Brain microvascular endothelial cell (primary cell): ENCODE results near the gene CAMTA1.

Experiments used
- DNase-seq: peaks from one replicate; pipeline ENCODE4 v3.0.0-alpha.2; 2020
- H3K27ac ChIP-seq: fragments of 250-450 bp; sonication (Bioruptor Pico); 2 replicates; pipeline ENCODE4 v1.5.1; 2020; ENCODE audit warnings: mild to moderate bottlenecking, moderate library complexity
- H3K27me3 ChIP-seq: fragments of 250-450 bp; sonication (Bioruptor Pico); replicated peaks from 2 replicates; pipeline ENCODE4 v1.5.1; 2020; ENCODE audit warnings: mild to moderate bottlenecking
- H3K36me3 ChIP-seq: fragments of 250-450 bp; sonication (Bioruptor Pico); replicated peaks from 2 replicates; pipeline ENCODE4 v1.5.1; 2020; ENCODE audit warnings: mild to moderate bottlenecking
- H3K4me3 ChIP-seq: 2 replicates; pipeline ENCODE4 v1.5.1; 2011; ENCODE audit warnings: low read depth, mild to moderate bottlenecking, control low read depth, low read length, moderate library complexity
- in situ Hi-C: cut with HindIII; loops from 2 replicates; pipeline ENCODE4 v1.10.0; 2017; ENCODE audit warnings: low sequenced_read_pairs, low pct_ligation_motif_present
- TF ChIP-seq, protein P1 (sequence below): IDR thresholded peaks from 2 replicates; pipeline ENCODE4 v1.5.1; 2011; ENCODE audit warnings: low read depth, mild to moderate bottlenecking, moderate library complexity, low read length, control low read depth, inconsistent platforms; ENCODE audit errors: missing control alignments

The CAMTA1 gene

DNA sequence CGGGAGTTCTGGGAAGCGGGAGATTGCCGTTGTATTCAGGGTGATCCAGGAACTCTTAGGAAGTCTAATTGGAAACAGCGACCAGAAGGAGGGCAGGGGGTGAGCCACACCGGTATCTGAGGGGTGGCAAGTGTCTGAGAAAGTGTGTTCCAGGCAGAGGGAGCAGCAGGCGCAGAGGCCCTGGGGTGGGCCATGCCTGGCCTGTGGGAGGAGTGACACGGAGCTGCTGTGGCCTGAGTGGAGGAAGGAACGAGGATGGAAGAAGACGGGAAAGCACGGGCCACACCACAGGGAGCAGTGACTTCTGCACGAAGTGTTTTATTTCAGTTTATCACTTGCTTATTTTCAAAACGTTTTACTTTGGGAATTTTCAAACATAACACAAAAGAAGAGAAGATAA, 1010.2 kb downstream of the CAMTA1 start:
- in situ Hi-C loops, result no loop called here
- TF ChIP-seq, protein P1, sequence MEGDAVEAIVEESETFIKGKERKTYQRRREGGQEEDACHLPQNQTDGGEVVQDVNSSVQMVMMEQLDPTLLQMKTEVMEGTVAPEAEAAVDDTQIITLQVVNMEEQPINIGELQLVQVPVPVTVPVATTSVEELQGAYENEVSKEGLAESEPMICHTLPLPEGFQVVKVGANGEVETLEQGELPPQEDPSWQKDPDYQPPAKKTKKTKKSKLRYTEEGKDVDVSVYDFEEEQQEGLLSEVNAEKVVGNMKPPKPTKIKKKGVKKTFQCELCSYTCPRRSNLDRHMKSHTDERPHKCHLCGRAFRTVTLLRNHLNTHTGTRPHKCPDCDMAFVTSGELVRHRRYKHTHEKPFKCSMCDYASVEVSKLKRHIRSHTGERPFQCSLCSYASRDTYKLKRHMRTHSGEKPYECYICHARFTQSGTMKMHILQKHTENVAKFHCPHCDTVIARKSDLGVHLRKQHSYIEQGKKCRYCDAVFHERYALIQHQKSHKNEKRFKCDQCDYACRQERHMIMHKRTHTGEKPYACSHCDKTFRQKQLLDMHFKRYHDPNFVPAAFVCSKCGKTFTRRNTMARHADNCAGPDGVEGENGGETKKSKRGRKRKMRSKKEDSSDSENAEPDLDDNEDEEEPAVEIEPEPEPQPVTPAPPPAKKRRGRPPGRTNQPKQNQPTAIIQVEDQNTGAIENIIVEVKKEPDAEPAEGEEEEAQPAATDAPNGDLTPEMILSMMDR, result no peak
- H3K36me3 ChIP-seq, result no peaks in the 10 kb centered on the region
- H3K4me3 ChIP-seq, result no peak overlapping the region
- no peak overlapping the region for H3K27ac ChIP-seq
- no peak for DNase-seq
- no peaks in the 10 kb centered on the region for H3K27me3 ChIP-seq

DNA sequence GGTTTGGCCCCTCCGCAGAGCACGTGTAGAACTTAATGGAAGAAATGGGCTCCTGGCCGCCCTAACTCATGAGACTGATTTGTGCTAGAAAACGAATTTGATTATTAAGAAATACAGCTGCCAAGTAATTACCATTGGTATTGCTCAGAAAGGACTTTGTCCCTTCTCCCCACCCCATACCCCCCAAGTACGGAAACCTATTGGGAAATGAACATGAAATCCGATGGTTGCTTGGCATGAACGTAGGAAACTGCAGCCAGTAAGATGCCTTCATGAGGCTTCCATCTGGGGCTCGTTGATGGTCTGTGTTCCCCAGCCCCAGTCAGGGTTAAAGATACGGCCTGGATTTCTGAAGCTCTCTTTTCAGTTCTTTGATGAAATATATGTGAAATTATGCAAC, 1020.2 kb downstream of the CAMTA1 start:
- Histone ChIP-seq H3K27me3 (no peaks in the 10 kb centered on the region), H3K27ac (no peak overlapping the region), H3K4me3 (no peak overlapping the region), H3K36me3 (no peaks in the 10 kb centered on the region)
- TF ChIP-seq, protein P1, result no peak
- in situ Hi-C loops, result no loop called here
- no peak for DNase-seq

DNA sequence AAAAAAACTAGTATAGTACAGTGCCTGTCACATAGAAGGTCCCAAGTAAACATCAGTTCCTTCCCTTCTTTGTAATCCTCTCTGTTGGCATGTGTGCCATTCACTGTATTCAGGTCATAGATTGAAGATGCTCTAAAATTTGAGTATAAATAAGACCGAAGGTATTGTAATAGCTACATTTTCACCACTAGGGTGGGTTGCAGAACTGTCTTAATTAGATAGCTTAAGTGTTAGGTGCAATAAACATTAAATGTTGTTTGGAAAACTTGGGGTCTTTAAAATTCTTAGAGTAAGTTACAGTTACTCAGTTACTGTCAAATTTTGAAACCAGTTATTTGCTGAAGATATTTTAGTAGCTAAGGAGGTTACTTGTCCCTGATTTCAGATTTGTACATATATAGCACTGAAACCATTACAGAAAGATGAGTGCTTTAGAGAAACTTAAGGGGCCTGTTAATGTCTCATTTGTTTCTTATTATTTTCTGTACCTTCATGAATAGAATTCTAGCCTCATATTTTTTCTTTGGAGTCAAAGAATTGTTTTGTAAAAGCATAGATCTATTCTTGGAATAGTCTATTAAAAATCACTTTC, 1023.1 kb downstream of the CAMTA1 start:
- Histone ChIP-seq H3K4me3 (no peak overlapping the region), H3K27me3 (no peaks in the 10 kb centered on the region), H3K27ac (no peak overlapping the region), H3K36me3 (no peaks in the 10 kb centered on the region)
- in situ Hi-C loops, result no loop called here
- DNase-seq, result no peak
- TF ChIP-seq, protein P1, result peak; percentile 33

DNA sequence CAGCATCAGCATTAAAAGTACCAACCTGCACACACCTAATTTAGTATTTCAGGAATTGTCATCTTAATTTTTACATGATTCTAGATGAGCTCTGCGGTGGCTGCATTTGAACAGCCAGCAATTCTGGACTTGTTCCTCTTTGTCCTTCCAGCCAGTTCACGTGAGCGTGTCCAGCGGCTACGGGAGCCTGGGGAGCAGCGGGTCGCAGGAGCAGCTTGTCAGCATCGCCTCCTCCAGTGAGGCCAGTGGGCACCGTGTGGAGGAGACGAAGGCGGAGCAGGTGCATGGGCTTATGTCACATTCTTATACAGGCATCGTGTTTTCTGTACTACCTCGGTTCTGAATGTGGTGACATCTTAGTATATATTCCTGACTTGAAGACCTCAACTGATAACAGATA, 1024.5 kb downstream of the CAMTA1 start:
- in situ Hi-C loops, result no loop called here
- Histone ChIP-seq H3K4me3 (no peak overlapping the region), H3K36me3 (no peaks in the 10 kb centered on the region), H3K27me3 (no peaks in the 10 kb centered on the region), H3K27ac (no peak overlapping the region)
- DNase-seq, result no peak
- TF ChIP-seq, protein P1, result no peak

DNA sequence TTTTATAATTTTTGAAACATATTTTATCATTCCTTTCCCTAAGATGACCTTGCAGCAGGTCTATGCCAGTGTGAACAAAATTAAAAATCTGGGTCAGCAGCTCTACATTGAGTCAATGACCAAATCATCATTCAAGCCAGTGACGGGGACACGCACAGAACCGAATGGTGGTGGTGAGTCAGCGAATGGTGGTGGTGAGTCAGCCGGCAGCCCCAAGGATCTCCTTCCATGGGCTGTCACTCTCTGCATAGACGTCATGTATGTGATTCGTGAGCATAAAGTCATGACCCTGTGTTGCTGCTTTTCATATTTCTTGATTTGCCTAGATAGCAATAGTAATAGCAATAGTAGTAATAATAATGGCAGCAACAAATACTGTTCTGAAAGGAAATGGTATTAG, 1025.1 kb downstream of the CAMTA1 start:
- in situ Hi-C loops, result no loop called here
- TF ChIP-seq, protein P1, result no peak
- no peaks in the 10 kb centered on the region for H3K36me3 ChIP-seq
- H3K27me3 ChIP-seq, result no peaks in the 10 kb centered on the region
- peak overlapping the region; percentile 9 for H3K27ac ChIP-seq
- peak; percentile 99 for DNase-seq
- no peak overlapping the region for H3K4me3 ChIP-seq

DNA sequence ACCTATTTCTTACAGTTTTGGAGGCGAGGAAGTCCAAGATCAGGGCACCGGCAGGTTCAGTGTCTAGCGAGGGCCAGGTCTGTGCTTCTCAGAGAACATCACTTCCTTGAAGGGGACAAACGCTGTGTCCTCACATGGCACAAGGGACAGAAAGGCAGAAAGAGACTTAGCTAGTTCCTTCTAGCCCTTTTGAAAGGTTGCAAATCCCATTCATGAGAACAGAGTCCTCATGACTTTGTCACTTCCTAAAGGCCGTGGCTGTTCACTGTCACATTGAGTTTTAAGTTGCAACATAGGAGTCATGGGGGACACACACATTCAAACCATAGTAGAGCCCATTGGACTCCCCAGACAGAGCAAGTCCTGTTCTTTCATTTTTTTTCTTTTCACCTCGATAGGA, 1026.2 kb downstream of the CAMTA1 start:
- Histone ChIP-seq H3K27me3 (no peaks in the 10 kb centered on the region), H3K27ac (no peak overlapping the region), H3K36me3 (no peaks in the 10 kb centered on the region), H3K4me3 (no peak overlapping the region)
- DNase-seq, result no peak
- in situ Hi-C loops, result no loop called here
- TF ChIP-seq, protein P1, result no peak
